ENCODE measurements around the gene SMOC2. TPM values are rescaled to one million over a fixed set of nuclear protein-coding genes. Genes with fewer than 3 reads are reported as not detected.

Gene SMOC2
- total RNA-seq, 2 experiments from 2014 or later: not detected

DNA sequence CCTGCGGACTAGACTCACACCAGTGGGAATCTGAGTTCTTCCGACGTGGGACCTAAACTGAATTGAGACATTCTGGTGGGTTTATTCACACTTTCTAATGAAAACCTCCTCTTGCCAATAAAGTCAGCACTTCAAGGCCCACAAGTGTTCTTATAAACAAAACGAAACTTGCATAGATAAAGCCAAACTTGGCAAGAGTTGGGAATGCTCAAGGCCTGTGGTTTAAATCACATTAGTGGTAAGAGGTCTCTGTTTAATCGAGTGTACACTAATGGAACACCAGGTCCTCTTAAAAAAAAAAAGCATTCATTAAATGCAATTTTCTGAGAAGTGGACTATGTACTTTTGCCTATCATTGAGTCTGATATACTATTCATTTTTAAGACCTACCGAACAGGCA, 143.3 kb downstream of the SMOC2 start:
- CTCF ChIA-PET: no interaction called here
- no peak overlapping the region for H3K4me3 Mint-ChIP-seq
- ATAC-seq (no peak), DNase-seq (no peak)
- H3K4me1 Mint-ChIP-seq: no peaks in the 10 kb centered on the region
- no peaks in the 10 kb centered on the region for H3K27me3 Mint-ChIP-seq
- H3K9me3 Mint-ChIP-seq (ENCODE audit: low read depth): no peaks in the 10 kb centered on the region
- H3K27ac Mint-ChIP-seq: no peak overlapping the region
- H3K36me3 Mint-ChIP-seq: no peaks in the 10 kb centered on the region

DNA sequence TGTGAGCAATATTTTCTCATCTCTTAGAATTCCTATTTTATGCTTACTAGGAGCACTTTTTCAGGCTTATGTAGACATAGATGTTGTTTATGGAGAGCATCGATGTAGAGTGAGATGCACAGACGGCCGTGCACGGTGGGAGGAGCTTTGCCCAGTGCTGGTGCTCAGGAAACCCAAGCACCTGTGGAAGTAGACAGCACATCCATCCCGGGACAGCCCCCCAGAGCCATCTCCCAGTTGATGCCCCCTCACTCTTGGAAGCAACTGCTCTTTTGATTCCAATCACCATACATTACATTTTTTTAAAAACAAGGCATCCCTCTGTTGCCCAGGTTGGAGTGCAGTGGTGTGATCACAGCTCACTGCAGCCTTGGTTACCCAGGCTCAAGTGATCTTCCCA, 143.7 kb downstream of the SMOC2 start:
- CTCF ChIA-PET: no interaction called here
- Mint-ChIP-seq H3K4me1 (no peaks in the 10 kb centered on the region), H3K4me3 (no peak overlapping the region), H3K36me3 (no peaks in the 10 kb centered on the region), H3K27ac (no peak overlapping the region), H3K9me3 (ENCODE audit: low read depth) (no peaks in the 10 kb centered on the region), H3K27me3 (no peaks in the 10 kb centered on the region)
- ATAC-seq: no peak
- DNase-seq: no peak

DNA sequence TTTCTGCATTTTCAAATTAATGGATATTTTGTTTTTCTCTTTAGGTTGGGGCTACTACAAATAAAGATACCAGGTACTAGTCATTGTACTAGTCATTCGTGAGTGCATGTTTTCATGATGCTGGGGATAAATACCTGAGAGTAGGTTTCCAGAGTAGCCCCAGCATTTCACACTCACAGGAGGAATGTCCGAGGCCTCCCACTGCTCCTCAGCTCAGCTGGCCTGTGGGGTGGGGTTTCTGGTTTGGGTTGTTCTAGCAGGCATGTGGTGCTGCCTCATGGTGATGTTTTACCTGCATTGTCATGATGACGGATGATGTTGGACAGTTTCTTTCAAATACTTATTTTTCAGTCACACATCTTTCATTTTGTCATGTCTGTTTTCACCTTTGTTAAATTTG, 144.5 kb downstream of the SMOC2 start:
- DNase-seq: no peak
- Mint-ChIP-seq H3K4me1 (no peaks in the 10 kb centered on the region), H3K4me3 (no peak overlapping the region), H3K27me3 (no peaks in the 10 kb centered on the region), H3K36me3 (no peaks in the 10 kb centered on the region), H3K9me3 (ENCODE audit: low read depth) (no peaks in the 10 kb centered on the region), H3K27ac (no peak overlapping the region)
- CTCF ChIA-PET: no interaction called here
- no peak for ATAC-seq

DNA sequence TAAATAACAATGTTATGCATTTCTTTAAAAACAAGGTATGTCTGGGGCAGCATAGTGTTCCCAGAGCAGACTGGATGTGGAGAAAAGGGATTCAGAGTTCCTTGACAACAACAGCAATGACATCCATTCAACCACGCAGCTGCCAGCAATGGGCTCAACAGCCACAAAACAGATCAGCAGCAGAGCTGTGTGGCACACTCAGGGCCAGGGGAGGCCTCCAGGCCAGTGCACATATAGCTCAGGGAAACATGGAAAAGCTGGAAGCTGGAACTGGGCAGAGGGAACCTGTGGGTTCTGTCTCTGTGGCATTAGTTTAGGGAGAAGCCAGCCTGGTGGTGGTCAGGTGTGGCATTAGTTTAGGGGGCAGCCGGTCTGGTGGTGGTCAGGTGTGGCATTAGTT, 148.3 kb downstream of the SMOC2 start:
- DNase-seq (no peak), ATAC-seq (no peak)
- Mint-ChIP-seq H3K36me3 (no peaks in the 10 kb centered on the region), H3K9me3 (ENCODE audit: low read depth) (no peaks in the 10 kb centered on the region), H3K27ac (no peak overlapping the region), H3K27me3 (no peaks in the 10 kb centered on the region), H3K4me3 (no peak overlapping the region), H3K4me1 (no peaks in the 10 kb centered on the region)
- CTCF ChIA-PET: no interaction called here

DNA sequence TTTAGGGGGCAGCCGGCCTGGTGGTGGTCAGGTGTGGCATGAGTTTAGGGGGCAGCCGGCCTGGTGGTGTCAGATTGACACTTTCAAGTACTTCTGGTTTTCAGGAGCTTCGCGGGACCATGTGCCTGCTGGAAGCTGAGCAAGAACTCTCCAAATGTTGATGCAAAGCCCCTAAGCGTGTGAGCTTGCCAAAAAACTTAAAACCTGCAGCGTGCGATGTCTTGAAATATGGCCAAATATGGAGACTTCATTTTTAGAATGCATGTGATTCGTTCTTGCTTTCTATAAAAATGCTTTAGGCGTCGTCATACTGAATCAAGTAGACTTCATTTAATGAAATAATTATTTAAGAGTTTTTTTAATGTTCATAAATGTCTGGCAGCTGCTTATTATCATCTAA, 149.4 kb downstream of the SMOC2 start:
- ATAC-seq: no peak
- no peaks in the 10 kb centered on the region for H3K27me3 Mint-ChIP-seq
- CTCF ChIA-PET: no interaction called here

DNA sequence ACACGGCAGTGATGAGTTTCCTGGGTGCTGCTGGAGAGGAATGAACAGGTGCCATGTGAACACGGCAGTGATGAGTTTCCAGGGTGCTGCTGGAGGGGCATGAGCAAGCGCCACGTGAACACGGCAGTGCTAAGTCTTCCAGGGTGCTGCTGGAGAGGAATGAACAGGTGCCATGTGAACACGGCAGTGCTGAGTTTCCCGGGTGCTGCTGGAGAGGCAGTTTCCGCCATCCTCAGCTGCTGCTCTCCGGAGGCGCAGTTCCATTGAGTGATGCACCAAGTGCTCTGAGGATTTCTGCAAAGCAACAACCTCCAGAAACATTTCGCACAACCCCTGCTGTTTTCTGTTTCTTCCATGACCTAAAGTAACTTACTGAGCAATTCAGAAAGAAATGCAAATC, 155.4 kb downstream of the SMOC2 start:
- ATAC-seq (no peak), DNase-seq (no peak)
- Mint-ChIP-seq H3K4me1 (no peaks in the 10 kb centered on the region), H3K36me3 (no peaks in the 10 kb centered on the region), H3K27ac (no peak overlapping the region), H3K9me3 (ENCODE audit: low read depth) (peaks cover 16% of the 10 kb centered on the region), H3K27me3 (no peaks in the 10 kb centered on the region), H3K4me3 (no peak overlapping the region)
- CTCF ChIA-PET: no interaction called here

More for the DNA sequence above, 149.4 kb downstream of the SMOC2 start:
- DNase-seq: no peak
- no peak overlapping the region for H3K4me3 Mint-ChIP-seq
- H3K27ac Mint-ChIP-seq: no peak overlapping the region
- H3K36me3 Mint-ChIP-seq: no peaks in the 10 kb centered on the region
- H3K9me3 Mint-ChIP-seq (ENCODE audit: low read depth): no peaks in the 10 kb centered on the region
- no peaks in the 10 kb centered on the region for H3K4me1 Mint-ChIP-seq

DNA sequence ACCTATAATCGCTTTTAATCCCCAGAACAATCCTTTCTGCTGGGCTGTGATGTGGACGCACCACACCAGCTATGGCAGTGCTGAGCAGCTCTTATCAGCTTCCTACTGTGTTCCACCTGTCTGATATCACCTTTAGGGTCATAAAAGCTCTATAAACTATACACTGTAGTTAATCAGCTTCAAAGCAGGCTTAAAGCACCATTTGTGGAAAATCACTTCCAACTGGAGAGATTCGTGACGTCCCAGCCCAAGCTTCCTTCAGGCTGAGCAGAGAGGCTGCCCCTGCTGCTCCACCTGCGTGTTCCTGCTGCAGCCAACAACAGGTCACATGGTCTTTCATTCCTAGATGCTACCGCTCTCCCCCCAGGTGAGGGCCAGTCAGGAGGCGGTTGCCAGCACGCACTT, 156.5 kb downstream of the SMOC2 start:
- Mint-ChIP-seq H3K36me3 (no peaks in the 10 kb centered on the region), H3K27me3 (no peaks in the 10 kb centered on the region), H3K4me1 (no peaks in the 10 kb centered on the region), H3K9me3 (ENCODE audit: low read depth) (peaks cover 16% of the 10 kb centered on the region), H3K27ac (no peak overlapping the region), H3K4me3 (no peak overlapping the region)
- DNase-seq: no peak
- ATAC-seq: no peak
- CTCF ChIA-PET: no interaction called here

DNA sequence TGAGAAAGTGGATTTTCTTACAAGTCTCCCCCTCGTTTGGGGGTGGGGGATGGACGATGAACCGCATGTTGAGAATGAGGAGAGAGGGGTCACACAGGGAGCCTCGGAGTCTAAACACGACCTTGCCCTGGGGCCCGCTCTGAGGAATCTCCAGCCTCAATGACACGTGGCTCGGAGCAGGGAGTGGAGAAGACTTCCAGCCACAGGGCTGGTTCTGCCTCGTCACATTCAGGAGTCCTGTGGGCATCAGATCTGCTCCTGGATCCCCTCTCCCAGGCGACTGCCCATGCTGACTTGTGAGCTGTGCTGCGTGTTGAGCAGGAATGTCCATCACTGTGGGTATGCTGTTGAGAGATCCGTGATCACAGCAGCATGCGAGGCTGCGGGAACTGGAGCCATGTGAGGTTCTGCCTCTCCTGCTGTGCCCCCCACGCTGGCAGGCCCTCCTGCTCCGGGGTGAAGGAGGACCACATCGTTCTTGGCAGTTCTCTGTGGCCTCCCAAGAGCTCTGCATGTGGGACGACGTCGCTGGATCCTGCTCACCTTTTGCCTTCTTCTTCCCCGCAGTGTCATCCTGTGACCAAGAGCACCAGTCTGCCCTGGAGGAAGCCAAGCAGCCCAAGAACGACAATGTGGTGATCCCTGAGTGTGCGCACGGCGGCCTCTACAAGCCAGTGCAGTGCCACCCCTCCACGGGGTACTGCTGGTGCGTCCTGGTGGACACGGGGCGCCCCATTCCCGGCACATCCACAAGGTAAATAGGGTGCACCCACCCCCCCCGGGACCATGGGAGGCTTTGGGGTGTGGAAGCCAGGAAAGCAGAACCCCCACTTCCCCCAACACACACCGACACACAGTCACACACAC, 157.5 kb downstream of the SMOC2 start:
- Mint-ChIP-seq H3K4me1 (no peaks in the 10 kb centered on the region), H3K36me3 (no peaks in the 10 kb centered on the region), H3K4me3 (no peak overlapping the region), H3K27me3 (no peaks in the 10 kb centered on the region), H3K27ac (no peak overlapping the region), H3K9me3 (ENCODE audit: low read depth) (peaks cover 16% of the 10 kb centered on the region)
- ATAC-seq (no peak), DNase-seq (no peak)
- CTCF ChIA-PET: no interaction called here

DNA sequence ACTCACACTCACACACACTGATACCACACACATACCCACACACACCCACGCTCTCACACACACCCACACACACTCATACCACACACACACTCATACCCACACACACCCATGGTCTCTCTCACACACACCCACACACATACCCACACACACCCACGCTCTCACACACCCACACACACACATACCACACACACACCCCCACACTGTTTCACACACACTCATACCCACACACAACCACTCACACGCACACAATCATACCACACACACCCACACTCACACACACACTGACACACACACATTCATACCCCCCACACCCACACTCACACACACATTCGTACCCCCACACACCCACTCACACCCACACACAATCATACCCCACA, 158.1 kb downstream of the SMOC2 start:
- ATAC-seq (no peak), DNase-seq (no peak)
- Mint-ChIP-seq H3K9me3 (ENCODE audit: low read depth) (peaks cover 16% of the 10 kb centered on the region), H3K4me3 (no peak overlapping the region), H3K4me1 (no peaks in the 10 kb centered on the region), H3K27me3 (no peaks in the 10 kb centered on the region), H3K27ac (no peak overlapping the region), H3K36me3 (no peaks in the 10 kb centered on the region)
- CTCF ChIA-PET: no interaction called here

DNA sequence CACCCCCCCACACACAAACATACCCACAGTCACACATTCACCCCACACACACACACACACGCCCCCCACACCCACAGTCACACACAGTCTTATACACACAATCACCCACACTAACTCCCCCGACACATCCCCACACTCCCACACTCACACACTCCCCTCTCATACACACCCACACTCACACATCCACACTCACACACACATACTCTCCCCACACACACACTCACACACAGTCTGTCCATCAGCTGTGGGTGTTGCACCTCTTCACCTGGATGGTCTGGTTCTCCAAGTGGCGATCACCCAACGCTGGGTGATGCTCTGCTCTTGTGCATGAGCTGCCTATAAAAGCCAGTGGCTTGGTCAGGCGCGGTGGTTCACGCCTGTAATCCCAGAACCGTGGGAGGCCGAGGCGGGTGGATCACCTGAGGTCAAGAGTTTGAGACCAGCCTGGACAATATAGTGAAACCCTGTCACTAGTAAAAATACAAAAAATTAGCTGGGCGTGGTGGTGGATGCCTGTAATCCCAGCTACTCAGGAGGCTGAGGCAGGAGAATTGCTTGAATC, 158.9 kb downstream of the SMOC2 start:
- H3K9me3 Mint-ChIP-seq (ENCODE audit: low read depth): peaks cover 16% of the 10 kb centered on the region
- no peak for ATAC-seq
- H3K27ac Mint-ChIP-seq: no peak overlapping the region
- CTCF ChIA-PET: no interaction called here
- no peaks in the 10 kb centered on the region for H3K36me3 Mint-ChIP-seq
- H3K4me1 Mint-ChIP-seq: no peaks in the 10 kb centered on the region
- no peak for DNase-seq
- H3K4me3 Mint-ChIP-seq: no peak overlapping the region
- H3K27me3 Mint-ChIP-seq: no peaks in the 10 kb centered on the region

DNA sequence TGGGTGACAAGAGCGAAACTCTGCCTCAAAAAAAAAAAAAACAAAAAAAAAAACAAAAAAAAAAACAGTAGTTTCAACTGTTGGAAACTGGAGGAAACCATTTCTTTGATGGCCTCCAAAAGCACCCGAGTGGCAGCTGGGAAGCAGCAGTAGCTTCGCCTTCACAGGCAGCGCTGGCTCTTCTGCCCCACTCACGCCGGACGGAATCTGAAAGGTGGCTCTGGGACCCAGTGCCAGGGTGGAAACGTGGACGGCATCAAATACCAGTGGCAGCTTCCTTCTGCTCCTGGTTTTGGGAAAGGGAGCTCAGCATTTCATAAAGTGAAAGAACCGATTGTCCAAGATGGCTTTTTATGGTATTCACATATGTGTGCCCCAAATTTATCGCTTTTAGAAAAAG, 159.4 kb downstream of the SMOC2 start:
- CTCF ChIA-PET: no interaction called here
- Mint-ChIP-seq H3K27ac (no peak overlapping the region), H3K9me3 (ENCODE audit: low read depth) (peaks cover 16% of the 10 kb centered on the region), H3K4me1 (no peaks in the 10 kb centered on the region), H3K36me3 (no peaks in the 10 kb centered on the region), H3K27me3 (no peaks in the 10 kb centered on the region), H3K4me3 (no peak overlapping the region)
- ATAC-seq (no peak), DNase-seq (no peak)

DNA sequence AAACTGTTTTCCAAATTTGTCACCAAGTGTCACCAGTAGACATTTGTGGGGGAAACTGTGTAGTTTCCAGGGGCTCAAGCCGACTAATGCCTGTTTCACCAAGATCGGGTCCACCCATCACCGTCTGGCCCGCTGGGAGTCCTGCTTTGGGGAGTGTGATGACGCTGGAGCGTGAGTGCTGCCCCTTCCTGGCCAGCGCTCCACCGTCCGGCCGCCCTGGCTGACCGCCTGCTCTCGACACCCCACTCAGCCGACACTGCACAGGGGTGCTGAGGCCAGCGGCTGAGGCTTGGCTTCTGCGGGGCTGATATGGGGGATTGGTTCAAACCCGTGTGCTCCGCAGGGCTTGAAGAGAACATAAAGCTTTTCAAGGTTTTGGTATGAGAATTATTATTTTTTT, 160.1 kb downstream of the SMOC2 start:
- H3K9me3 Mint-ChIP-seq (ENCODE audit: low read depth): peaks cover 16% of the 10 kb centered on the region
- no peak overlapping the region for H3K27ac Mint-ChIP-seq
- no peaks in the 10 kb centered on the region for H3K4me1 Mint-ChIP-seq
- H3K4me3 Mint-ChIP-seq: no peak overlapping the region
- CTCF ChIA-PET: no interaction called here
- H3K36me3 Mint-ChIP-seq: no peaks in the 10 kb centered on the region
- H3K27me3 Mint-ChIP-seq: no peaks in the 10 kb centered on the region
- no peak for DNase-seq
- no peak for ATAC-seq

DNA sequence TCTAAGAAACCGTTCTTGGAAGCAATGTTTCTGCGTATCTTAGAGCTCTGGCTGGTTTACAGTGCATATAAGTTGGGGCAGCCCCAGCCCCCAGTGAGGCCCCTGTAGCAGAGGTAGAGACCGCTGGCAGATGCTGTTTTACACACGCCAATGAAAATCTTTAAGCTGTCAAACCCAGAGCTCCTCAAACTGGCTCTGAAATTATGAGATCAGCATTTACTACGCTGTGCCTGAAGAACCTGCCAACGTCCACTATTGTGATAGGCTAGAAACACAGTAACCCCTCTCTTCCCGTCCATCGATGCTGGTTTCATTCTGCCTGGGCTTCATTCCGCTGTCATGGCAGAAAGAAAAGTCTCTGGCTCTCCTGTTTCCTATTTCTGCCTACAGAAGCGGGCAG, 160.6 kb downstream of the SMOC2 start:
- Mint-ChIP-seq H3K27me3 (no peaks in the 10 kb centered on the region), H3K4me3 (no peak overlapping the region), H3K4me1 (no peaks in the 10 kb centered on the region), H3K9me3 (ENCODE audit: low read depth) (peaks cover 16% of the 10 kb centered on the region), H3K36me3 (no peaks in the 10 kb centered on the region), H3K27ac (no peak overlapping the region)
- ATAC-seq (no peak), DNase-seq (no peak)
- CTCF ChIA-PET: no interaction called here

DNA sequence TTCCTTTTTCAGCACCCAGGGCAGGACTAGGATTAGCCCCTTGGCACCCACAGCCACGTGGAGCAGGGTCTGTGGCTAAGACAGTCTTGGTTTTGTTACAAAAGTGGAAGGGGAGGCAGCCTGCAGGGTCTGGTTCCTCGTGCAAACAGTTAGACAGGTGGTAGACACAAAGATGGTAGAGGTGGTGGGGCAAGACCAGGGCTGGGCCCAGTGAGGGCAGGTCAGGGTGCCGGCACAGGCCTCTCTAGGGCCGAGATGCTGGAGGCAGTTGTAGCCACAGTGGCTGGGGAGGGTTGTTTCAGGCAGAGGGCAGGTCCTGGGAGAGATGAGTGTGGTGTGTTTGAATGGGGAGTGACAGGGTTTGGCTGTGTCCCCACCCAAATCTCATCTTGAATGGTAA, 161.6 kb downstream of the SMOC2 start:
- H3K9me3 Mint-ChIP-seq (ENCODE audit: low read depth): peaks cover 14% of the 10 kb centered on the region
- no peaks in the 10 kb centered on the region for H3K4me1 Mint-ChIP-seq
- no peak overlapping the region for H3K4me3 Mint-ChIP-seq
- H3K27ac Mint-ChIP-seq: no peak overlapping the region
- no peaks in the 10 kb centered on the region for H3K36me3 Mint-ChIP-seq
- ATAC-seq: no peak
- H3K27me3 Mint-ChIP-seq: no peaks in the 10 kb centered on the region
- CTCF ChIA-PET: no interaction called here
- no peak for DNase-seq

Data from activated CD8-positive, alpha-beta memory T cell treated with anti-CD3 and anti-CD28 coated beads, Interleukin-2, amount 10 ng/mL, durations not matched to agents 7 days and 5 days (primary cell).